Stomach (tissue), 9 donors: ENCODE results near the gene SWT1. TPM values are rescaled to one million over a fixed set of nuclear protein-coding genes. Genes with fewer than 3 reads are reported as not detected.

Source experiments
- DNase-seq, 2 donors: peaks; one replicate each; pipeline versions ENCODE4 v3.0.0 to v3.0.0-alpha.2; 2013 to 2019
- H3K27ac ChIP-seq, 5 donors: fragments of 200-600 bp in 4 of 5; sonication (generic) in 4 of 5; one replicate each; pipeline ENCODE4 v1.5.1; 2013 to 2019; ENCODE audit warnings: mild to moderate bottlenecking in 1 of 5, moderate library complexity in 1 of 5
- H3K27me3 ChIP-seq, 3 donors: fragments of 200-600 bp; sonication (generic); one replicate each; pipeline ENCODE4 v1.5.1; 2017 to 2019; ENCODE audit warnings: mixed run types in 1 of 3
- H3K36me3 ChIP-seq, 4 donors: fragments of 200-600 bp; sonication (generic); 1 replicate in 3 of 4; 2 replicates in 1 of 4; pipeline ENCODE4 v1.5.1; 2016 to 2019
- H3K4me1 ChIP-seq, 4 donors: fragments of 200-600 bp; sonication (generic); one replicate each; pipeline ENCODE4 v1.5.1; 2016 to 2019
- H3K4me3 ChIP-seq, 4 donors: fragments of 200-600 bp; sonication (generic) in 3 of 4; one replicate each; pipeline ENCODE4 v1.5.1; 2016 to 2019; ENCODE audit warnings: mild to moderate bottlenecking in 1 of 4
- H3K9me3 ChIP-seq, 4 donors: fragments of 200-600 bp; sonication (generic); one replicate each; pipeline ENCODE4 v1.5.1; 2016 to 2019
- CTCF ChIP-seq, 7 experiments: fragments of 450-650 bp in 4 of 7; fragments of 200-600 bp in 3 of 7; sonication (generic) in 3 of 7; IDR thresholded peaks; one replicate each; pipeline ENCODE4 v1.5.1; 2016 to 2019; ENCODE audit warnings: antibody characterized with exemption in 7 of 7, control low read depth in 2 of 7, mild to moderate bottlenecking in 1 of 7
- EP300 ChIP-seq: sonication (generic); formaldehyde crosslinking; IDR thresholded peaks from one replicate; pipeline ENCODE4 v1.6.1; 2017; ENCODE audit warnings: antibody characterized with exemption
- POLR2A ChIP-seq, 4 donors: fragments of 450-650 bp; IDR thresholded peaks; one replicate each; pipeline ENCODE4 v1.6.1; 2016; ENCODE audit warnings: antibody characterized with exemption in 4 of 4, control low read depth in 2 of 4, mild to moderate bottlenecking in 1 of 4, moderate library complexity in 1 of 4
- POLR2AphosphoS5 ChIP-seq, 3 donors: sonication (generic); formaldehyde crosslinking; IDR thresholded peaks; one replicate each; pipeline ENCODE4 v1.6.1; 2016; ENCODE audit warnings: antibody characterized with exemption in 3 of 3
- WGBS, 5 donors: extraction: QIAGEN DNeasy Blood & Tissue Kit in 3 of 5; methylation state at CpG; one replicate each; pipeline versions ENCODE4 v1.1.5 to v1.1.7; 2013 to 2018; 5-methylcytosine and 5-hydroxymethylcytosine counted together
- intact Hi-C: fragments of 100-400 bp; cut with DNase I; formaldehyde crosslinking; loops from one replicate; pipeline ENCODE4 v1.15.1; 2023; ENCODE audit warnings: low total_unique reads
- polyA plus RNA-seq, 3 donors: library from polyadenylated mRNA; stranded (reverse); fragments of 200-250 nt; gene quantifications; one replicate each; pipeline ENCODE4 v1.2.3, GENCODE V29; 2013
- total RNA-seq, 5 donors: library from RNA; depleted of rRNA; stranded (reverse); fragments of >200 nt; gene quantifications; one replicate each; pipeline versions ENCODE4 v1.1.0 to v1.2.3, GENCODE V29; 2014 to 2016
- donor health status: healthy with polysubstance abuse.
- donor health status: Bipolar disorder and iron deficiency.
- donor health status: healthy.

Gene SWT1
- total and polyA plus RNA-seq, 8 donors, result 2.4 to 35.6 (median 7.3) TPM

GRCh38 chr1:185111873-185112272 lies 45.1 kb upstream of the SWT1 start:
- H3K4me3 ChIP-seq, result no peak overlapping the region
- H3K27me3 ChIP-seq, result no peaks in the 10 kb centered on the region
- TF ChIP-seq CTCF (IDR thresholded peaks at IDR 0.05), result no peak
- no peak for TF ChIP-seq EP300
- no peak for TF ChIP-seq POLR2AphosphoS5 (IDR thresholded peaks at IDR 0.05)
- TF ChIP-seq POLR2A (IDR thresholded peaks at IDR 0.05), result no peak
- intact Hi-C loops, result no loop called here
- no peaks in the 10 kb centered on the region for H3K4me1 ChIP-seq
- no peak for DNase-seq
- no peak overlapping the region for H3K27ac ChIP-seq
- peaks cover 0 to 33% (median 24%) of the 10 kb centered on the region in 4 donors for H3K9me3 ChIP-seq
- H3K36me3 ChIP-seq, result peaks cover 0 to 3% (median under 1%) of the 10 kb centered on the region in 4 donors

- no peak for TF ChIP-seq POLR2A (IDR thresholded peaks at IDR 0.05)
- no peak for TF ChIP-seq CTCF (IDR thresholded peaks at IDR 0.05)
- TF ChIP-seq POLR2AphosphoS5 (IDR thresholded peaks at IDR 0.05), result no peak
- TF ChIP-seq EP300, result no peak
- Histone ChIP-seq H3K4me3 (no peak overlapping the region), H3K9me3 (peaks cover 0 to 30% (median 24%) of the 10 kb centered on the region in 4 donors), H3K36me3 (peaks cover 0 to 8% (median 3%) of the 10 kb centered on the region in 4 donors), H3K4me1 (no peaks in the 10 kb centered on the region), H3K27ac (no peak overlapping the region), H3K27me3 (no peaks in the 10 kb centered on the region)
- no peak for DNase-seq
- intact Hi-C loops, result no loop called here
- 73 to 93% (median 79%) methylated on average over 2 of the region's 2 CpGs for WGBS, 5 donors
Observed at GRCh38 chr1:185112356-185112755, 44.6 kb upstream of the SWT1 start.

- TF ChIP-seq POLR2A (IDR thresholded peaks at IDR 0.05) (no peak), CTCF (IDR thresholded peaks at IDR 0.05) (no peak)
- H3K9me3 ChIP-seq, result peaks cover 0 to 7% (median 2%) of the 10 kb centered on the region in 4 donors
- H3K36me3 ChIP-seq, result peaks cover 30 to 100% (median 94%) of the 10 kb centered on the region in 4 donors
- WGBS, 5 donors, result 75 to 85% (median 83%) methylated on average over 2 of the region's 2 CpGs
- DNase-seq, result no peak
- H3K27me3 ChIP-seq, result no peaks in the 10 kb centered on the region
- intact Hi-C loops, result no loop called here
- no peak overlapping the region for H3K4me3 ChIP-seq
- H3K4me1 ChIP-seq, result no peaks in the 10 kb centered on the region
- H3K27ac ChIP-seq, result no peak overlapping the region
Observed at GRCh38 chr1:185129708-185130107, 27.3 kb upstream of the SWT1 start.

GRCh38 chr1:185132534-185132933 lies 24.4 kb upstream of the SWT1 start:
- Histone ChIP-seq H3K4me1 (no peaks in the 10 kb centered on the region), H3K4me3 (no peak overlapping the region), H3K36me3 (peaks cover 17 to 98% (median 85%) of the 10 kb centered on the region in 4 donors), H3K27me3 (no peaks in the 10 kb centered on the region), H3K27ac (no peak overlapping the region), H3K9me3 (peaks cover 0 to 7% (median 2%) of the 10 kb centered on the region in 4 donors)
- TF ChIP-seq CTCF (IDR thresholded peaks at IDR 0.05) (no peak), POLR2A (IDR thresholded peaks at IDR 0.05) (no peak), EP300 (no peak), POLR2AphosphoS5 (IDR thresholded peaks at IDR 0.05) (no peak)
- intact Hi-C loops, result no loop called here
- 87 to 100% (median 97%) methylated on average over 1 of the region's 1 CpG for WGBS, 5 donors
- DNase-seq, result no peak
